HCT116 (cell line): ENCODE data around the gene SYNGR3.

ENCODE experiments used
- CEBPB ChIP-seq: IDR thresholded peaks from 2 replicates; pipeline ENCODE4 v1.6.1; 2012; ENCODE audit warnings: low read depth
- CTCF ChIP-seq, 3 experiments: fragments of 200-600 bp in 1 of 3; sonication (generic) in 1 of 3; IDR thresholded peaks in 2 of 3; conservative IDR thresholded peaks in 1 of 3; 2 replicates each; pipeline ENCODE4 v1.5.1; 2012 to 2017; ENCODE audit warnings: low read depth in 2 of 3, low read length in 2 of 3, antibody characterized with exemption in 1 of 3, borderline replicate concordance in 1 of 3, control low read depth in 1 of 3, mild to moderate bottlenecking in 1 of 3, mixed read lengths in 1 of 3, mixed run types in 1 of 3, moderate library complexity in 1 of 3; ENCODE audit not compliant: insufficient read depth in 1 of 3
- EZH2 ChIP-seq: fragments of 200-600 bp; sonication (generic); IDR thresholded peaks from 2 replicates; pipeline ENCODE4 v1.6.1; 2017; ENCODE audit warnings: antibody characterized with exemption, mixed run types
- JUND ChIP-seq: IDR thresholded peaks from 2 replicates; pipeline ENCODE4 v1.6.1; 2012
- POLR2A ChIP-seq: IDR thresholded peaks from 2 replicates; pipeline ENCODE4 v1.7.0; 2011; ENCODE audit warnings: borderline replicate concordance; ENCODE audit not compliant: insufficient read depth, insufficient read length; ENCODE audit errors: extremely low read depth
- POLR2AphosphoS5 ChIP-seq: IDR thresholded peaks from 2 replicates; pipeline ENCODE4 v1.6.1; 2011; ENCODE audit warnings: mild to moderate bottlenecking, low read depth, low read length, moderate library complexity
- YY1 ChIP-seq: IDR thresholded peaks from 2 replicates; pipeline ENCODE4 v1.6.1; 2011; ENCODE audit warnings: low read length, low read depth, moderate library complexity, mild to moderate bottlenecking; ENCODE audit not compliant: insufficient replicate concordance; ENCODE audit errors: extremely low read depth
- ZNF274 ChIP-seq: fragments of 200-500 bp; sonication (Bioruptor generic); IDR thresholded peaks from 2 replicates; pipeline ENCODE4 v1.6.1; 2014; ENCODE audit warnings: mild to moderate bottlenecking, low read depth, low read length, inconsistent platforms
- TF ChIP-seq, protein P1 (sequence below): IDR thresholded peaks from 2 replicates; pipeline ENCODE4 v1.6.1; 2012

GRCh38 chr16:2025251-2025650, 35.5 kb downstream of the SYNGR3 start:
- TF ChIP-seq EZH2 (no peak), CTCF (IDR thresholded peaks at IDR 0.05 in 2 of 3, conservative IDR thresholded peaks at IDR 0.05 in 1 of 3; ENCODE audit: borderline replicate concordance in 1 of 3, insufficient read depth in 1 of 3, low read depth in 2 of 3, low read length in 2 of 3) (no peak), CEBPB (no peak), POLR2A (no peak), POLR2AphosphoS5 (no peak), JUND (no peak), ZNF274 (no peak), YY1 (no peak)
- TF ChIP-seq, protein P1, sequence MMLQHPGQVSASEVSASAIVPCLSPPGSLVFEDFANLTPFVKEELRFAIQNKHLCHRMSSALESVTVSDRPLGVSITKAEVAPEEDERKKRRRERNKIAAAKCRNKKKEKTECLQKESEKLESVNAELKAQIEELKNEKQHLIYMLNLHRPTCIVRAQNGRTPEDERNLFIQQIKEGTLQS: no peak
